ENCODE data around the gene CNN1. TPM values are rescaled to one million over a fixed set of nuclear protein-coding genes. Genes with fewer than 3 reads are reported as not detected.
A peak's percentile ranks its signal among the peaks of the same experiment; 100 is the strongest.

CNN1 gene
- total RNA-seq, 1 experiment from 2014 or later = not detected

GRCh38 chr19:11504502-11505031, 34.1 kb upstream of the CNN1 start:
- CTCF ChIA-PET = no interaction called here
- Mint-ChIP-seq H3K27me3 (ENCODE audit: unreplicated experiment) (no peaks in the 10 kb centered on the region), H3K36me3 (ENCODE audit: insufficient read depth, unreplicated experiment) (peaks cover 38% of the 10 kb centered on the region), H3K9me3 (ENCODE audit: low read depth, unreplicated experiment) (no peaks in the 10 kb centered on the region), H3K4me3 (ENCODE audit: low read depth, unreplicated experiment) (peak overlapping the region; percentile 78), H3K4me1 (ENCODE audit: low read depth, unreplicated experiment) (no peaks in the 10 kb centered on the region), H3K27ac (ENCODE audit: unreplicated experiment) (peak overlapping the region; percentile 88)
- DNase-seq = no peak
- intact Hi-C loops (cut with micrococcal nuclease; ENCODE audit: unreplicated experiment) = no loop called here
- no peak for TF ChIP-seq CTCF (IDR thresholded peaks at IDR 0.05; ENCODE audit: unreplicated experiment)
- BruUV-seq (replicated peaks) = no TSS peak

GRCh38 chr19:11505032-11505503, 33.6 kb upstream of the CNN1 start:
- CTCF ChIA-PET = no interaction called here
- peak overlapping the region; percentile 88 for H3K27ac Mint-ChIP-seq (ENCODE audit: unreplicated experiment)
- no peaks in the 10 kb centered on the region for H3K4me1 Mint-ChIP-seq (ENCODE audit: low read depth, unreplicated experiment)
- H3K4me3 Mint-ChIP-seq (ENCODE audit: low read depth, unreplicated experiment) = peak overlapping the region; percentile 78
- H3K36me3 Mint-ChIP-seq (ENCODE audit: insufficient read depth, unreplicated experiment) = peaks cover 37% of the 10 kb centered on the region
- peak; percentile 95 for DNase-seq
- no peak for TF ChIP-seq CTCF (IDR thresholded peaks at IDR 0.05; ENCODE audit: unreplicated experiment)
- no peaks in the 10 kb centered on the region for H3K9me3 Mint-ChIP-seq (ENCODE audit: low read depth, unreplicated experiment)
- intact Hi-C loops (cut with micrococcal nuclease; ENCODE audit: unreplicated experiment) = no loop called here
- BruUV-seq (replicated peaks) = no TSS peak
- H3K27me3 Mint-ChIP-seq (ENCODE audit: unreplicated experiment) = no peaks in the 10 kb centered on the region

GRCh38 chr19:11505504-11506100, 33.0 kb upstream of the CNN1 start, which contains the start of gene ZNF653:
Gene ZNF653, minus strand, starts transcription at chr19:11505839. Its CDS starts 53 bp downstream, at chr19:11505786.
- no peak for TF ChIP-seq CTCF (IDR thresholded peaks at IDR 0.05; ENCODE audit: unreplicated experiment)

GRCh38 chr19:11506101-11506555, 32.5 kb upstream of the CNN1 start:
- CTCF ChIA-PET = no interaction called here
- intact Hi-C loops (cut with micrococcal nuclease; ENCODE audit: unreplicated experiment) = no loop called here
- peaks cover 38% of the 10 kb centered on the region for H3K36me3 Mint-ChIP-seq (ENCODE audit: insufficient read depth, unreplicated experiment)
- peak overlapping the region; percentile 88 for H3K27ac Mint-ChIP-seq (ENCODE audit: unreplicated experiment)
- TSS peak; percentile 74 for BruUV-seq (replicated peaks)
- no peak for TF ChIP-seq CTCF (IDR thresholded peaks at IDR 0.05; ENCODE audit: unreplicated experiment)
- H3K27me3 Mint-ChIP-seq (ENCODE audit: unreplicated experiment) = no peaks in the 10 kb centered on the region
- H3K4me1 Mint-ChIP-seq (ENCODE audit: low read depth, unreplicated experiment) = no peaks in the 10 kb centered on the region
- H3K9me3 Mint-ChIP-seq (ENCODE audit: low read depth, unreplicated experiment) = no peaks in the 10 kb centered on the region
- no peak for DNase-seq
- H3K4me3 Mint-ChIP-seq (ENCODE audit: low read depth, unreplicated experiment) = peak overlapping the region; percentile 78

More at GRCh38 chr19:11505504-11506100, 33.0 kb upstream of the CNN1 start, which contains the start of gene ZNF653:
- no peaks in the 10 kb centered on the region for H3K4me1 Mint-ChIP-seq (ENCODE audit: low read depth, unreplicated experiment)
- H3K4me3 Mint-ChIP-seq (ENCODE audit: low read depth, unreplicated experiment) = peak within 1 kb of the TSS; percentile 78
- H3K9me3 Mint-ChIP-seq (ENCODE audit: low read depth, unreplicated experiment) = no peaks in the 10 kb centered on the region
- BruUV-seq (replicated peaks) = no TSS peak
- CTCF ChIA-PET = no interaction called here
- peaks cover 34% of the 10 kb centered on the region for H3K36me3 Mint-ChIP-seq (ENCODE audit: insufficient read depth, unreplicated experiment)
- DNase-seq = peak; percentile 86
- H3K27ac Mint-ChIP-seq (ENCODE audit: unreplicated experiment) = peak within 1 kb of the TSS; percentile 88
- no peaks in the 10 kb centered on the region for H3K27me3 Mint-ChIP-seq (ENCODE audit: unreplicated experiment)
- intact Hi-C loops (cut with micrococcal nuclease; ENCODE audit: unreplicated experiment) = no loop called here
